HG03442 (cell line): ENCODE data around the gene GSTA2.
"Not testable (repeated sequence)": the region's sequence is repeated elsewhere in the genome, so short reads cannot be mapped to it uniquely, and the experiment has no call there.

ENCODE experiments used
- ATAC-seq: cut with Tn5 transposase; IDR thresholded peaks from one replicate; pipeline ENCODE4 v1.9.1; 2021; ENCODE audit warnings: mild to moderate bottlenecking, moderate library complexity; ENCODE audit not compliant: unreplicated experiment

Gene GSTA2

DNA sequence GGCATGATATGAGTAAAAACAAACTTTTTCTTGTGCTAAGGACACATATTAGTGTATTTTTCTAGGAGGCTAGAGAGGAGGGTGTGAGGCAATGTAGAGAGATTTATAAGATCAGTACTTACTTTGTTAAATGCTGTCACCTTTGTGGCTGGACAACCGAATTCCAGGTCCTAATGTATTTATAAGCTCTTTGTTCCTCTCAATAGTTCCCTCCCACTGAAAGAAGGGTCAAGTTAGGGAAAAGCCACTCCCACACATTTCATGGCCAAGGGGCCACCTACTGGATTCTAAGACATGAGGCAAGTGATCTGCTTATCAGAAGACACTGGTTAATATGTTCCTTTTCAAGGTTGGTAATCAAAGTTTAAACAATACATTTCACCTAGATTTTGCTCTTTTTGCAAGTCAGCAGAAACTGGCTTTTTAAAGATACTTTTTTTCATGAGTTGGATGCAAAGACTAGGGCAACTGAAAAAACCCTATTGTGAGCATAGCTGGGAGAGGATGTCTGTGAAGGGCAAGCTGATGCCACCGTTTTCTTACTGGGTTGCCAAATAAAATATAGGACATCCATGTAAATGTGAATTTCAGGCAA is at the start of gene GSTA2:
GSTA2 (minus strand) TSS at position 154 of the 595 bp plus-strand sequence. CDS start 5,528 bp downstream, outside the sequence.
- ATAC-seq: not testable (repeated sequence)

GRCh38 chr6:52809777-52810176 is 46.5 kb upstream of the GSTA2 start:
- not testable (repeated sequence) for ATAC-seq

DNA sequence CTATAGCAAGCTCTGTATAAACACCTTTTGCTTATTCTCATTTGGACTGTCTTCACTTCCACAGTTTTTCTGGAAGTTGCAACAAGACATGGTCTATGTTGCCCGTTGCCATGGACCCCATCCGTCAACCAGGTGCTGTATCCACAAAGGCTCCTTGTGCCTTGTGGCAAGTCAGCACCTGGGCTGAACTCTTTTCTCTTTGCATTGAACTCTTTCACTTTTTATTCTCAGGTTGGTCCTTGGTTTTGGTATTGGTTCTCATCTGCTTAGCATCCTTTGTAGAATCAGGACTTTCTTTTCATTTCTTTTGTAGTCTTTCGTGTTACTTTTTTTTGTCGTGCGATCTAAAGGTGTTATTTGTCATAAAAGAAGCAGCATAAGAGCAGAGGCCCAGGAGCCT is 45.4 kb upstream of the GSTA2 start:
- ATAC-seq: no peak

DNA sequence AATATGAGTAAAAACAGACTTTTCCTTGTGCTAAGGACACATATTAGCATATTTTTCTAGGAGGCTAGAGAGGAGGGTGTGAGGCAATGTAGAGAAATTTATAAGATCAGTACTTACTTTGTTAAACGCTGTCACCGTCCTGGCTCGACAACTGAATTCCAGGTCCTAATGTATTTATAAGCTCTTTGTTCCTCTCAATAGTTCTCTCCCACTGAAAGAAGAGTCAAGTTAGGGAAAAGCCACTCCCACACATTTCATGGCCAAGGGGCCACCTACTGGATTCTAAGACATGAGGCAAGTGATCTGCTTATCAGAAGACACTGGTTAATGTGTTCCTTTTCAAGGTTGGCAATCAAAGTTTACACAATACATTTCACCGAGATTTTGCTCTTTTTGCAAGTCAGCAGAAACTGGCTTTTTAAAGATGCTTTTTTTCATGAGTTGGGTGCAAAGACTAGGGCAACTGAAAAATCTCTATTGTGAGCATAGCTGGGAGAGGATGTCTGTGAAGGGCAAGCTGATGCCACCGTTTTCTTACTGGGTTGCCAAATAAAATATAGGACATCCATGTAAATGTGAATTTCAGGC is 40.5 kb upstream of the GSTA2 start, which contains the start of gene GSTA1:
GSTA1 (minus strand) TSS at position 149 of the 588 bp plus-strand sequence. CDS start 4,549 bp downstream, outside the sequence.
- not testable (repeated sequence) for ATAC-seq

GRCh38 chr6:52802806-52803205 is 39.5 kb upstream of the GSTA2 start:
- ATAC-seq: no peak

GRCh38 chr6:52801188-52801841 is 38.0 kb upstream of the GSTA2 start:
- ATAC-seq: no peak

DNA sequence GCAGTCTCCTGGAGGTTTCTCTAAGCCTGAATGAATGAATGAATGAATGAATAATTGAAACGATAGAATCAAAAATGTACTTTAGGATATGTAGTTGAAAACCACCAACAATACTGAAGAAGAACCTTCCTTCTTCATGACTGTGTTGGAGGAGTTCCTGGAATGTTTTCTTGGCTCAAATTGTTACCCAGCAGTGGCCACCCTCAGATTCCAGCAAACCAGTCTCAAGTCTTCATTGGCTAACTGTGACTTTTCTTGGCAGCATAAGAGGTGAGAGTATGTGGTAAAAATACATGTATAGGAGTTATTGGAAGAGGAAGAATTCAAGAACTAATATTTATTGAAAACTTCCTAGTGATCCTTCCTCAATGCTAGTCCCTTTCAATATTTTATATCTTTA is 36.0 kb upstream of the GSTA2 start:
- ATAC-seq: not testable (repeated sequence)

DNA sequence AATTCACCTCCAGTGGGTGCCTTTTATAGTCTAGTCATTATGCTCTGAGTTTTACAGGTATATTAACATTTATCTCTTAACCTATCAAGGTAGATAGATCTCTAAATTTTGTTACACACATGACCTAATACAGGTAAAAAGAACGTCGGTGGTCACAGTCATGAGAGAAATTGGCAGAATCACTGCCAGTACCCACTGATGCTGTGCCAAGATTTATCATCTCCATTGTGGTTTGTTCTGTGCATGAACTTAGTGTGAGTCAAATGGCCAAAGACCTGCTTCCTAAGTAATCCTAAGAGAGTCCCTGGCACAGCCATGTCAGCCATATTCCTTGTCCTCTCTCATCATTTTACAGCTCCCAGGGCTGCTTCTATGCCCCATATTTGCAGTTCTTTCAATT is 31.1 kb upstream of the GSTA2 start:
- ATAC-seq: not testable (repeated sequence)

DNA sequence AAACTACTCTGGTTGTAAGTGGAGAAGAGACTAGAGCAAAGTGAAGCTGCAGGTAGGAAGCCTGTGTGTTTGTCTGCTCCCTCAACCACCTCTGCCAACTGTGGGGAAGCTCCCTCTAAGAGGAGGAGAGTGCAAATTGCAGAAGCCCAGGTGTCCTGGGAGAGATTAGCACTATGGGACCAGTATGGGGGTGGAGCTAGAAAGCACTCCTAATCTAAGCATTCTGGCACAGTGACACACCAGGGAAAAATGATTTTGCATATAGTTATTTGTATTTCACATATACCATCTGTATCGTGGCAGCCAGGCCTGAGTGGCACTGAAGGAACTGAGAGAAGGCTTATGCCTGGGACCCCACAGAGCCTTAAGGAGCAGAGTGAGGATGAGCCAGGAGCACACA is 27.6 kb upstream of the GSTA2 start:
- ATAC-seq: no peak

DNA sequence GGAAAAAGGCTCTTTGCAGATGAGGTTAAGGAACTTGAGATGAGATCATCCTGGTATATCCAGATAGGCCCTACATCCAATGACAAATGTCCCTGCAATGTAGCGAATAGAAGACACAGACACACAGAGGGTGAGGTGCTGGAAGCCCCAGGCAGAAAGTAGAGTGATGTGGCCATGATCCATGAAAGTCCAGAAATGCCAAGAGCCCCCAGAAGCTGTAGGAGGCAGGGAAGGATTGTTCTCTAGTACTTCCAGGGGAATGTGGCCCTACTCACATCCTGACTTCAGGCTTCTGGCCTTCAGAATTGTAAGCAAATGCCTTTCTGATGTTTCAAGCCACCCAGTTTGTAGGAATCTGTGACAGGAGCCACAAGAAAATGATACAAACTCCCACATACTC is 26.4 kb upstream of the GSTA2 start:
- ATAC-seq: not testable (repeated sequence)

- no peak for ATAC-seq
Observed at GRCh38 chr6:52788478-52788877, 25.2 kb upstream of the GSTA2 start.

DNA sequence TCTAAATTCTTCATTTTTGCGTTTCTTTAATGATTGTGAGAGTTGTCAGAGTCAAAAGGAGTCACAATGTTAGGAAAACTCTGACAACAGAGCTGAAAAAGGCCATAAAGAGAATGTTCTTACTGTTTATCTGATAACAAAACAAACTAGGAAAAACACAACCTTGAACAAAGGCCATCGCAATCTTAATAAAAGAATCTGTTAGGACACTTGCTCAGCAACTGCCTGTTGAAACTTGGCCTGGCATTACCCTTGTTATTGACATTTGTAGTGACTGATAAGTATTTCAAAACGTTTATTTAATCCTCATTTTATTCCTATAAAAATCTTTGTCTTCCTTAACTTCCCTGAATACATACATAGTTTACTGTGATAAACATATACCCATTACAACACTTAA is 24.6 kb upstream of the GSTA2 start:
- ATAC-seq: no peak

GRCh38 chr6:52786249-52786956 is 23.1 kb upstream of the GSTA2 start:
- no peak for ATAC-seq

GRCh38 chr6:52782696-52783274 is 19.5 kb upstream of the GSTA2 start:
- ATAC-seq: not testable (repeated sequence)

- ATAC-seq: not testable (repeated sequence)
Observed at GRCh38 chr6:52782209-52782608, 18.9 kb upstream of the GSTA2 start.

DNA sequence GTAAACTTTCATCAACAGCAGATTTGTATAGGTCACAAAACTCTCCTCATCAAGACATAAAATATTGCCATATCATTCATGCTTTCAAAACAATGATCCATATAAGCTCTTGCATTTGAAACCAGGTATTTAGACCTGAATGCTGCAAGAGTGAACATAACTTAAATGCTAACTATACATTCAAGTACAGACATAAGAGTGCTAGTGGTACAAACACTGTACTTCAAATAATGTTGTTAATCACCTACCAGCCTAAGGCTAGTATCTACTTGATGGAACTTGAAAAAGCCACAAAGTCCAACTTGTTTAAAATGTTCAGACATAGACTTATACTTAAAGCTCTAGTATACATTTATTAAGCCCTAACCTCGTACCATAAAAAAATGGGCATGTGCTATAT is 16.0 kb upstream of the GSTA2 start:
- no peak for ATAC-seq

DNA sequence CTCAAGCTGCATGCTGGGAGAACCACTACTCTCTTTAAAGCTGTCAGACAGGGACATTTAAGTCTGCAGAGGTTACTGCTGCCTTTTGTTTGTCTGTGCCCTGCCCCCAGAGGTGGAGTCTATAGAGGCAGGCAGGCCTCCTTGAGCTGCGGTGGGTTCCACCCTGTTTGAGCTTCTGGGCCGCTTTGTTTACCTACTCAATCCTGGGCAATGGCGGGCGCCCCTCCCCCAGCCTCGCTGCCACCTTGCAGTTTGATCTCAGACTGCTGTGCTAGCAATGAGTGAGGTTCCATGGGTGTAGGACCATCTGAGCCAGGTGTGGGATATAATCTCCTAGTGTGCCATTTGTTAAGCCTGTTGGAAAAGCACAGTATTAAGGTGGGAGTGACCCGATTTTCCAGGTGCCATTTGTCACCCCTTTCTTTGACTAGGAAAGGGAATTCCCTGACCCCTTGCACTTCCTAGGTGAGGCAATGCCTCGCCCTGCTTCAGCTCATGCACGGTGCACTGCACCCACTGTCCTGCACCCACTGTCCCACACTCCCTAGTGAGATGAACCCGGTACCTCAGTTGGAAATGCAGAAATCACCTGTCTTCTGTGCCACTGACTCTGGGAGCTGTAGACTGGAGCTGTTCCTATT is 13.6 kb upstream of the GSTA2 start:
- not testable (repeated sequence) for ATAC-seq

DNA sequence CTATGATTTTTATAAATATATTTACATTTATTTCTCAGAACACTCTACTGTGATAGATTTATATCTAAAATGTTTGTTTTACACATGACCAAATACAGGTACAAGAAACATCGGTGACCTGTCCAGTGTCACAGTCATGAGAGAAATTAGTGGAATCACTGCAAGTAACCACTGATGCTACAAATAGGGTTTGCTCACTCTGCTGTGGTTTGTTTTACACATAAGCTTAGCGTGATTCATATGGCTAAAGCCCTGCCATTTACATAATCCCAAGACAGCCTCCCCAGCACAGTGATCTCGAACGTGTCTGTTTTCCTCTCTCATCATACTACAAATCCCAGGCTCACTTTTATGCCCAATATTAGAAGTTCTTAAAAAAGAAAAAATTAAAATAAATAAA is 6.1 kb upstream of the GSTA2 start:
- not testable (repeated sequence) for ATAC-seq

GRCh38 chr6:52767658-52768057 is 4.4 kb upstream of the GSTA2 start:
- not testable (repeated sequence) for ATAC-seq

GRCh38 chr6:52761673-52762491 is 1.4 kb downstream of the GSTA2 start:
- ATAC-seq: not testable (repeated sequence)
